ENCODE results near the gene MRM1.

- TF ChIP-seq PPARA (CRISPR knock-in tag; IDR thresholded peaks at IDR 0.05; ENCODE audit: borderline replicate concordance) (no peak), TCF4 (CRISPR knock-in tag; IDR thresholded peaks at IDR 0.05; ENCODE audit: borderline replicate concordance) (no peak), CSRNP3 (CRISPR knock-in tag; IDR thresholded peaks at IDR 0.05) (no peak), BACH2 (CRISPR knock-in tag; IDR thresholded peaks at IDR 0.05; ENCODE audit: borderline replicate concordance) (no peak), ZC3H10 (CRISPR knock-in tag; IDR thresholded peaks at IDR 0.05) (no peak), ZNF565 (CRISPR knock-in tag; conservative IDR thresholded peaks at IDR 0.05; ENCODE audit: low read depth) (no peak)
- TF ChIP-seq, protein P1, sequence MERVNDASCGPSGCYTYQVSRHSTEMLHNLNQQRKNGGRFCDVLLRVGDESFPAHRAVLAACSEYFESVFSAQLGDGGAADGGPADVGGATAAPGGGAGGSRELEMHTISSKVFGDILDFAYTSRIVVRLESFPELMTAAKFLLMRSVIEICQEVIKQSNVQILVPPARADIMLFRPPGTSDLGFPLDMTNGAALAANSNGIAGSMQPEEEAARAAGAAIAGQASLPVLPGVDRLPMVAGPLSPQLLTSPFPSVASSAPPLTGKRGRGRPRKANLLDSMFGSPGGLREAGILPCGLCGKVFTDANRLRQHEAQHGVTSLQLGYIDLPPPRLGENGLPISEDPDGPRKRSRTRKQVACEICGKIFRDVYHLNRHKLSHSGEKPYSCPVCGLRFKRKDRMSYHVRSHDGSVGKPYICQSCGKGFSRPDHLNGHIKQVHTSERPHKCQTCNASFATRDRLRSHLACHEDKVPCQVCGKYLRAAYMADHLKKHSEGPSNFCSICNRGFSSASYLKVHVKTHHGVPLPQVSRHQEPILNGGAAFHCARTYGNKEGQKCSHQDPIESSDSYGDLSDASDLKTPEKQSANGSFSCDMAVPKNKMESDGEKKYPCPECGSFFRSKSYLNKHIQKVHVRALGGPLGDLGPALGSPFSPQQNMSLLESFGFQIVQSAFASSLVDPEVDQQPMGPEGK (CRISPR knock-in tag; IDR thresholded peaks at IDR 0.05; ENCODE audit: borderline replicate concordance): no peak
- TF ChIP-seq, protein P2, sequence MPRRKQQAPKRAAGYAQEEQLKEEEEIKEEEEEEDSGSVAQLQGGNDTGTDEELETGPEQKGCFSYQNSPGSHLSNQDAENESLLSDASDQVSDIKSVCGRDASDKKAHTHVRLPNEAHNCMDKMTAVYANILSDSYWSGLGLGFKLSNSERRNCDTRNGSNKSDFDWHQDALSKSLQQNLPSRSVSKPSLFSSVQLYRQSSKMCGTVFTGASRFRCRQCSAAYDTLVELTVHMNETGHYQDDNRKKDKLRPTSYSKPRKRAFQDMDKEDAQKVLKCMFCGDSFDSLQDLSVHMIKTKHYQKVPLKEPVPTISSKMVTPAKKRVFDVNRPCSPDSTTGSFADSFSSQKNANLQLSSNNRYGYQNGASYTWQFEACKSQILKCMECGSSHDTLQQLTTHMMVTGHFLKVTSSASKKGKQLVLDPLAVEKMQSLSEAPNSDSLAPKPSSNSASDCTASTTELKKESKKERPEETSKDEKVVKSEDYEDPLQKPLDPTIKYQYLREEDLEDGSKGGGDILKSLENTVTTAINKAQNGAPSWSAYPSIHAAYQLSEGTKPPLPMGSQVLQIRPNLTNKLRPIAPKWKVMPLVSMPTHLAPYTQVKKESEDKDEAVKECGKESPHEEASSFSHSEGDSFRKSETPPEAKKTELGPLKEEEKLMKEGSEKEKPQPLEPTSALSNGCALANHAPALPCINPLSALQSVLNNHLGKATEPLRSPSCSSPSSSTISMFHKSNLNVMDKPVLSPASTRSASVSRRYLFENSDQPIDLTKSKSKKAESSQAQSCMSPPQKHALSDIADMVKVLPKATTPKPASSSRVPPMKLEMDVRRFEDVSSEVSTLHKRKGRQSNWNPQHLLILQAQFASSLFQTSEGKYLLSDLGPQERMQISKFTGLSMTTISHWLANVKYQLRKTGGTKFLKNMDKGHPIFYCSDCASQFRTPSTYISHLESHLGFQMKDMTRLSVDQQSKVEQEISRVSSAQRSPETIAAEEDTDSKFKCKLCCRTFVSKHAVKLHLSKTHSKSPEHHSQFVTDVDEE (CRISPR knock-in tag; IDR thresholded peaks at IDR 0.05): no peak
Measured at GRCh38 chr17:36612323-36612722, 10.9 kb downstream of the MRM1 start.
